ENCODE data around the gene ITGB2.
A peak's percentile ranks its signal among the peaks of the same experiment; 100 is the strongest.

The ITGB2 gene

DNA sequence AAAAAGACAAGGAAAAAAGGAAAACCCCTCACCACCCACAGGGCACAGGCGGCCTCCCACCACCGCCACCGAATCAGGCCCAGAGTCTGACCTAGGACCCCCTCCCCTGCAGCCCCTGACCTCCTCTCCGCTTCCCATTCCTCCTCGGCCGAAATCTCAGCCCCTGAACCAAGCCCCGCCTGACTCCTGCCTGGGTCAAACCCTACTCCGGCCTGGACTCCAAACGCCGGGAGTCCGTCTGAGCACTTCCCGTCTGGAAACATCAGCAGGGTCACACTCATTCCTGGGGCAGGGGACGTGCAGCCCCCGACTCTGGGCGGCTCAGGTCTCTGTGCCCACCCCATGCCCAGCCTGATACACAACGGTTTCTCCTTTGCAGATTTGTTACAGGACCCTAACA is 76.4 kb downstream of the ITGB2 start:
- no peak for DNase-seq

DNA sequence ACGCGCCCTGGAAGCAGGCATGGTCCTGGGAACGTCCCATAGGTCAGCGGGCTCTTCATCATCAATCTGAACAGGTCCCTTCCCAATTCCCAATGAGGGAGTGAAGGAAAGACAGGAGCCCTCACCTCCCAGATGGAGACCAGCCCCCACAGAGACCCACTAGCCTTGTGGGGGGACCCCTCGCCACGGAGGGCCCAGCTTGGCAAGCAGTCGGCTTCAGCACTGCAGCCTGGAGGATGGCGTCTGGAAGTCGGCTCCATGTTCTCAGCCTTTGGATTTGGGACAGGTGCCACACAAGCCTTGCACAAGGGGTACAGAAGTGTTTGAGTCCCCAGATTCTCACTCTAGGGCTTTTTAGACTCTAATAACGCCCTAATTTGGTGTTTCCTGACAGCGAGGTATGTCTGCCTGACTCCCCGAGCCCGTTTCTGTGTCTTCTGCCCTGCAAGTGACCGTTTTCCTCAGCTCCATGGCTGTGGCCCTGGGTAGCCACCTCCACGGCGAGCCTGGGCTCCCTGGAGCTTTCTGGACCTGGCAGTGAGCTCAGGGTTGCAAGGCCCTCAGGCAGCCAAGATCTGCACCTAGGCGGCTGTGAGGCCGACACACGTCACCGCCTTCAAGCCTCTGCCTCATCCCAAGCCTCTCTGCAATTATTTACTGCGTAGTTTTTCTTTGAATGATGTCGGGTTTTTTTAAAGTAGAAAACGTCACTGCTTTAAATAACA is 77.8 kb downstream of the ITGB2 start:
- DNase-seq: no peak

DNA sequence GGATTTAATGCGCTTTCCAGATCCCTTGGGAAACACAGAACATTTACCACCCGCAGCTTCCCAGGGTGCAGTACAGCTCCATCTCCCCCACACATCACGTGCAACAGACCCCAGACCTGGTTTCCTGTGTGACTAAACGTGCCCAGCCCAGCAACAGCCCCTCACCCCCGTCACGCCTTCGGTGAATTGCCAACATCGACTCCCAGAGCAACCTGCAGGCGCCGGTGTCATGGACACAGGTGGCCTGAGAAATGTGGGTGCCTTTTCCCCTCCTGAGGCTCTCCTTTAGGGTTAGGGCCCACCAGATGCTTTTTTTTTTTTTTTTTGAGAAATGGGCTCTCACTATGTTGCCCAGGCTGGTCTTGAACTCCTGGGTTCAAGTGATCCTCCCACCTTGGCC is 78.6 kb downstream of the ITGB2 start:
- no peak for DNase-seq

DNA sequence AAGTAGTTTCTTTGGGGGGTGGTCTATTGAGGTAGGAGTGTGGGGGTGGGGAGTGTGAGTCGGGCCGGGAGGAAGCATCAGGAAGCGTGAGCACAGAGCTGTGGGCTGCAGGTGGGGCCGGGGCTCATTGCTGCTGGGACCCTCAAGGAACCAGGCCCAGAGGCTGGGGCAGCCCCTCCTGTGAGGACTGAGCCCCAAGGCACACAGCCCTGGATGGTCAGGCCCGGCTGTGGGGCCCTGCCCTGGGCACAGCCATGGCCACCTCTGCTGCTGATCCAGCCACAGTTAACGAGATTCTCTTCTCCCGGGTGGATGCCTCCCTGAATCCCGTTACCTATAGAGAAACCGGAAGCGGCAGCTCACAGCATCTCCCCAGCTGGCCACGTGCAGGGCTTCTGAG is 79.9 kb downstream of the ITGB2 start:
- no peak for DNase-seq

DNA sequence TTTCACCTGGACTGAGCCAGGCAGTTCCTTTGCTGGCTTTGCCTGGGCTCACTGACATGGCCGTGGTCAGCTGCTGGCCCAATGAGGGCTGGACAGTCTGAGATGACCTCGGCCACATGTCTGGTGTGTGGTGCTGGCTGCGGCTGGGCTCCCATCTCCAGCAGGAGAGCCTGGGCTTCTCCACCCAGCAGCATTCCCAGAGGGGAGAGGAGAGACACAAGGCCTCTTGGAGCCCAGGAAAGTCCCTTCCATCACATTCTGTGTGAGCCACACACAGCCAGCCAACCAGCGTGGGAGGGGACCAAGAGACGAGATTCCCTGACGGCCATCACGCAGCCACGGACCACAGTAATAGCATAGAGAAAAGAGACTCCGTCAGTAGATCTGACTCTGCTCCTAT is 81.7 kb downstream of the ITGB2 start:
- no peak for DNase-seq

DNA sequence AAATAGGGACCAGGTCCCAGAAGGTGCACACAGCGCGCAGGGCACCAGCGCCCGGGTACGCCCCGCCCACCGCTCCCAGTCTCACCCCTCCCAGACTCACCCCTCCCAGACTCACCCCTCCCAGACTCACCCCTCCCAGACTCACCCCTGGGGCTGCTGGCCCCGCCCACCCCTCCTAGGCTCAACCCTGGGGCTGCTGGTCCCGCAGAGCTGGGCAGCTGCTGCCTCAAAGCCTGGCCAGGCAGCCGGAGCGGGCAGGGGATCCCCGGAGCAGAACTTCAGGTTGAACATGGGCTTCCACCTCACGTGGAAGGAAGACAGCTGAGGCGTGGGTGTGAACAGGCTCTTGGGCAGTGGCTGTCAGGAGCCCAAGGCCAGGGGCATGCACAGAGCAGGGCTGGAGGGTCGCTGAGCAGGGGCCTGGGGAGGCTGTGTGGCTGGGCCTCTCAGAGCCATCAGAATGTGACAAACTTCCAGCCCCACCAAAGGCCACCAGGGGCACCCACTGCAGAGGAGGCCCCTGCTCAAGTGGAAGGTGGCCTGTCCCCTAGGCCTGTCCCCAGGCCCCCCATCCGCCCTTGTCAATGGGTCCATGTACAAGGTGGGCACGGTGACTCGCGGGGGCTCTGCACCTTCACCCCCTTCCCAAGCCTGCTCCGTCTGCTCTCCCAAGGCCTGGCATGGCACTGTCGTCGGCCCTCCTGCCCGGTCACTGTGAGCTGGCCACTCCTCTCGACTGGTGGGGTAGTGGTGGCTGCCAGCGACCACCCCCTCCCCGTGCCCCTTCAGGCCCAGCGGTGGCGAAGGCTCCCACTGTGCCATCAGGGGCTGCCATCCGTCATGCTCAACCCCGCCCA is 82.4 kb downstream of the ITGB2 start:
- no peak for DNase-seq

DNA sequence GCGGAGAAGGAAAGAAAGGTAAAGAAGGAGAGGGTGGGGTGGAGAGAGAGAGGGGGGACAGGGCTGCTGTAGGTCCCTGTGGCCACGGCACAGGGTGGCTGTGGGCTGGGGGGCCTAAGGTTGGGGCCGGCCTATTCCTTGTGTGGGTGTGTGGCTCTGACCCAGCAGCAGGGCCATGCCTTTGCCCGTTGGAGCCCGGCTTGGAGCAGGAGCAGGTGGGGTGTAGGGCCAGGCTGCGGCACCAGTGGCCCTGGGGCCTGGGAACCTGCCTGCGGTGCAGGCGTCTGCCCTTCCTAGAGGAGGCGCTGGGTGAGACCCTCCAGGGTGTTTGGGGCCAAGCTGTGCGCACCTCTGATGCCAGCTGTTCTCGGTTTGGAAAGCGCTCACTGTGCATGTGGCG is 83.2 kb downstream of the ITGB2 start:
- no peak for DNase-seq

DNA sequence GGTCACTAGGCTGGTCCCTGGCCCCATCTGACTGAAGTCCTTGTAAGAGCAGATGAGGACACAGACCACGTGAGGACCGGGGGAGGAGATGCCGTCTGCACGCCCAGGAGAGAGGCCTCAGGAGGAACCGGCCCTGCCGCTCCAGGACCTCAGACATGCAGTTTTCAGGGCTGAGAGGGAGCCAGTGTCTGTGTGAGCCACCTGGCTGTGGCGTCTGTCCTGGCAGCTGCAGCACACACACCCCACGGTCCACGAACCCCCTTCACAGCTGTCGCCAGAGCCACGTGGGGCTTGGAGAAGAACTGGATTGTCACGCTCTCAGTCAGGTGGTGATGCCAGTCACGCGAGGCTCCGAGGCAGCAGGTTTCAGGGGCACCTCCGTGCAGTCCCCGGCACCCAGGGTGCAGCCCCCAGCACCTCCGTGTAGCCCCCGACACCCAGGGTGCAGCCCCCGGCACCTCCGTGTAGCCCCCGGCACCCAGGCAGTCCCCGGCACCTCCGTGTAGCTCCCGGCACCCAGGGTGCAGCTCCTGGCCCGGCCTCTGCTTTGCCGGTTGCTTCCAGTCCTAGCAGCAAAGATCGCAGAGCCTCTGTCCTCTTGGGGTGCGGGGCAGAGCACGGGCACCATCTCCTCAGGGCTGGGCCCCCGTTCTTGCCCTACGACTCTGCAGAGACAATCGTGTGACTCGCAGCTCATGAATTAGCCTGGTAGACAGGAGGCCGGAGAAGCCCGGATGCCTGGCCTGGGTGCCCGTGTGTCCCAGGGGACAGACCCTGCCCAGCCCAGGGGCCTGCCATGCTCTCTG is 83.8 kb downstream of the ITGB2 start:
- peak; percentile 22 for DNase-seq

DNA sequence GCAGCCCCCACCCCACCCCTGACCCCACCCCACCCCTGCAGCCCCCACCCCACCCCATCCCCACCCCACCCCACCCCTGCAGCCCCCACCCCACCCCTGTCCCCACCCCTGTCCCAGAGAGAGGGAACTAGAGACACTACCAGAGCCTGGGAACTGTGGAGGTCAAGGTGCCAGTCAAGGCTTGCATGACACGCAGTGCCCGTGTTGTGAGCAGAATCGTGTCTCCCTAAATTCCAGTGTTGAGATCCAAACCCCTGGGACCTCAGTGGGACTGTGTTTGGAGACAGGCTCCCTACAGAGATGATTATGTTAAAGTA is 84.4 kb downstream of the ITGB2 start:
- no peak for DNase-seq
